Tibial artery (tissue), 4 donors: ENCODE measurements around the gene DNAH8.

Experiments
- DNase-seq, 2 donors: peaks; one replicate each; pipeline ENCODE4 v3.0.0-alpha.2; 2019
- H3K27ac ChIP-seq, 2 donors: fragments of 200-600 bp; sonication (generic) in 1 of 2; 1 replicate in 1 of 2; 2 replicates in 1 of 2; pipeline ENCODE4 v1.5.1; 2018 to 2019; ENCODE audit warnings: mild to moderate bottlenecking in 1 of 2
- H3K27me3 ChIP-seq, 2 donors: fragments of 200-600 bp; sonication (generic) in 1 of 2; one replicate each; pipeline versions ENCODE4 v1.5.1 to v1.6.0; 2016 to 2019
- H3K36me3 ChIP-seq, 3 donors: fragments of 200-600 bp; sonication (generic) in 2 of 3; one replicate each; pipeline ENCODE4 v1.5.1; 2016 to 2019; ENCODE audit warnings: mild to moderate bottlenecking in 2 of 3
- H3K4me1 ChIP-seq, 4 donors: fragments of 200-600 bp; sonication (generic) in 2 of 4; 1 replicate in 3 of 4; 2 replicates in 1 of 4; pipeline ENCODE4 v1.5.1; 2016 to 2019
- H3K4me3 ChIP-seq, 2 donors: fragments of 200-600 bp; sonication (generic) in 1 of 2; 1 replicate in 1 of 2; 2 replicates in 1 of 2; pipeline ENCODE4 v1.5.1; 2018 to 2019; ENCODE audit warnings: mild to moderate bottlenecking in 2 of 2
- H3K9me3 ChIP-seq, 3 donors: fragments of 200-600 bp; sonication (generic) in 1 of 3; one replicate each; pipeline ENCODE4 v1.5.1; 2016 to 2019
- CTCF ChIP-seq, 2 experiments: fragments of 200-600 bp in 1 of 2; fragments of 450-650 bp in 1 of 2; IDR thresholded peaks; one replicate each; pipeline ENCODE4 v1.5.1; 2017 to 2019; ENCODE audit warnings: antibody characterized with exemption in 2 of 2, mild to moderate bottlenecking in 1 of 2, moderate library complexity in 1 of 2
- intact Hi-C: fragments of 100-400 bp; cut with DNase I; formaldehyde crosslinking; loops from one replicate; pipeline ENCODE4 v1.15.0; 2023; ENCODE audit warnings: low total_unique reads

Gene DNAH8

GRCh38 chr6:38805127-38805655, 90.1 kb downstream of the DNAH8 start:
- H3K36me3 ChIP-seq, result no peaks in the 10 kb centered on the region
- no peak for DNase-seq
- H3K4me3 ChIP-seq, result no peak overlapping the region
- H3K4me1 ChIP-seq, result no peaks in the 10 kb centered on the region
- no peaks in the 10 kb centered on the region for H3K9me3 ChIP-seq
- no peak for TF ChIP-seq CTCF (IDR thresholded peaks at IDR 0.05)
- no peaks in the 10 kb centered on the region for H3K27me3 ChIP-seq
- intact Hi-C loops, result no loop called here
- no peak overlapping the region for H3K27ac ChIP-seq

GRCh38 chr6:38805692-38806091, 90.6 kb downstream of the DNAH8 start:
- Histone ChIP-seq H3K9me3 (no peaks in the 10 kb centered on the region), H3K27me3 (no peaks in the 10 kb centered on the region), H3K4me1 (no peaks in the 10 kb centered on the region), H3K27ac (no peak overlapping the region), H3K4me3 (no peak overlapping the region), H3K36me3 (no peaks in the 10 kb centered on the region)
- intact Hi-C loops, result no loop called here
- no peak for DNase-seq
- TF ChIP-seq CTCF (IDR thresholded peaks at IDR 0.05), result no peak

DNA sequence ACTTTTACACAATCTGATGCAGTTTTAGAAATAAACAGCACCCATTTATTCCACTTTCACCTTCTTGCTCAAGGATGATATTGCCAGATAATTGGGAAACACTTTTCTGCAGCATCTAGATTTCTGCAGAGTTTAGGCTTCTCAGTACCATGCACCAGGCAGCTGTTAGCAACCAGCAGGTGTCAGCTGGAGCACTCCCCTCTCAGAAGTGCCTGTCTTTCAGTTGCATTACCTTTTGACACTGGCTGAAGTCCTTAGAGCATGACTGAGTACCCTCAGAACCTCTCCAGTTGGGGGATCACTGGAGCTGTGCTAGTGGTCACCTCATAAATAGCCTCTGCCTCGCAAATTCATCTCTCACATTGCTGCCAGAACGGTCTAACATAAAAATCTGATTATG, 91.2 kb downstream of the DNAH8 start:
- Histone ChIP-seq H3K36me3 (no peaks in the 10 kb centered on the region), H3K4me3 (no peak overlapping the region), H3K27me3 (no peaks in the 10 kb centered on the region), H3K9me3 (no peaks in the 10 kb centered on the region), H3K4me1 (no peaks in the 10 kb centered on the region), H3K27ac (no peak overlapping the region)
- TF ChIP-seq CTCF (IDR thresholded peaks at IDR 0.05), result no peak
- intact Hi-C loops, result no loop called here
- no peak for DNase-seq

- no peak overlapping the region for H3K27ac ChIP-seq
- H3K9me3 ChIP-seq, result no peaks in the 10 kb centered on the region
- no peak overlapping the region for H3K4me3 ChIP-seq
- H3K36me3 ChIP-seq, result no peaks in the 10 kb centered on the region
- no peak for TF ChIP-seq CTCF (IDR thresholded peaks at IDR 0.05)
- no peaks in the 10 kb centered on the region for H3K4me1 ChIP-seq
- no peaks in the 10 kb centered on the region for H3K27me3 ChIP-seq
- intact Hi-C loops, result no loop called here
- DNase-seq, result no peak
These were observed 91.7 kb downstream of the DNAH8 start for GRCh38 chr6:38806833-38807232.

DNA sequence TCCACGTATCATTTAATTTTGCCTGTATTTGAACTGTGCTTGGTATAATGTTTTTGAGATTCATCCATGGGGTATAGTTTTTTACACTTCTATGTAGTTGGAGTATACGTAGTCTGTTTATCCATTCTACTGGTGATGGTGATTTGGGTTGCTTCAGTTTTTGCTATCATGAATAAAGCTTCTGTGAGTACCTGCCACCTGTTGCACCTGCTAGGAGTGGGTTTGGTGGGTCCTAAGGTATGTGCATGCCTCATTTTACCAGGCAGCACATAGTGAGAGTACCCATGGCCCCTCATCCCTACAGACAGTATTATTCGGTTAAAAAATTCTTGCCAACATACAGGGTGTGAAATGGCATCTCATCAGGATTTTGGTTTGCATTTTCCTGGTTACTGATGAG, 92.9 kb downstream of the DNAH8 start:
- DNase-seq, result no peak
- no peaks in the 10 kb centered on the region for H3K27me3 ChIP-seq
- intact Hi-C loops, result loop anchor here (2.0 kb wide), 1 partner anchor 57 kb away; no protein-coding TSS in a partner anchor
- H3K27ac ChIP-seq, result no peak overlapping the region
- no peaks in the 10 kb centered on the region for H3K9me3 ChIP-seq
- TF ChIP-seq CTCF (IDR thresholded peaks at IDR 0.05), result no peak
- H3K4me1 ChIP-seq, result no peaks in the 10 kb centered on the region
- H3K4me3 ChIP-seq, result no peak overlapping the region
- no peaks in the 10 kb centered on the region for H3K36me3 ChIP-seq
